SK-N-SH (cell line): ENCODE measurements around the gene CYB561A3. TPM values are rescaled to one million over a fixed set of nuclear protein-coding genes. Genes with fewer than 3 reads are reported as not detected.

Experiments
- CTCF ChIA-PET: fragments of 300-600, 350-600 bp; formaldehyde crosslinking; extraction: SDS; loops from one replicate; lab custom pipeline; 2021; lab: Yijun Ruan, JAX
- POLR2A ChIA-PET: fragments of 350-600 bp; sonication (Branson Sonifier 250); formaldehyde crosslinking; extraction: SDS; loops from one replicate; lab custom pipeline; 2020; ENCODE audit warnings: antibody characterized with exemption, inconsistent platforms; lab: Yijun Ruan, JAX
- DNase-seq: peaks from one replicate; pipeline ENCODE4 v3.0.0; 2012
- H2AFZ ChIP-seq: fragments of 200-600 bp; sonication (generic); 2 replicates; pipeline ENCODE4 v1.8.1; 2016; ENCODE audit warnings: antibody characterized with exemption, mild to moderate bottlenecking, low read depth
- H3F3A ChIP-seq: fragments of 200-600 bp; sonication (generic); replicated peaks from 2 replicates; pipeline ENCODE3; 2016; ENCODE audit warnings: antibody characterized with exemption, mild to moderate bottlenecking; ENCODE audit not compliant: insufficient read depth
- H3K27ac ChIP-seq, 2 experiments: fragments of 200-500 bp in 1 of 2; fragments of 200-600 bp in 1 of 2; sonication (Bioruptor generic) in 1 of 2; sonication (generic), shearing (Covaris generic) in 1 of 2; 2 replicates each; pipeline versions ENCODE4 v1.5.1 to v1.6.1; 2014 to 2016; ENCODE audit warnings: low read depth in 2 of 2, inconsistent platforms in 1 of 2, low read length in 1 of 2, mild to moderate bottlenecking in 1 of 2, mixed read lengths in 1 of 2
- H3K27me3 ChIP-seq: fragments of 200-600 bp; sonication (generic), shearing (Covaris generic); 2 replicates; pipeline ENCODE4 v1.6.1; 2016; ENCODE audit warnings: mixed run types; ENCODE audit not compliant: insufficient read depth
- H3K36me3 ChIP-seq, 2 experiments: fragments of 200-500 bp in 1 of 2; fragments of 200-600 bp in 1 of 2; sonication (Bioruptor generic) in 1 of 2; sonication (generic) in 1 of 2; replicated peaks in 1 of 2; 2 replicates each; pipeline versions ENCODE3 to v1.5.1; 2014 to 2016; ENCODE audit warnings: low read length in 1 of 2, mild to moderate bottlenecking in 1 of 2; ENCODE audit not compliant: insufficient read depth in 2 of 2, control insufficient read depth in 1 of 2
- H3K4me1 ChIP-seq, 2 experiments: fragments of 200-500 bp in 1 of 2; fragments of 200-600 bp in 1 of 2; sonication (Bioruptor generic) in 1 of 2; sonication (generic), shearing (Covaris generic) in 1 of 2; 2 replicates each; pipeline versions ENCODE4 v1.5.1 to v1.6.1; 2014 to 2016; ENCODE audit warnings: low read depth in 1 of 2, low read length in 1 of 2, mixed run types in 1 of 2; ENCODE audit not compliant: insufficient read depth in 2 of 2, control insufficient read depth in 1 of 2
- H3K4me2 ChIP-seq: fragments of 200-600 bp; sonication (generic), shearing (Covaris generic); 2 replicates; pipeline ENCODE4 v1.6.1; 2017; ENCODE audit warnings: mixed run types
- H3K4me3 ChIP-seq, 2 experiments: fragments of 200-500 bp in 1 of 2; fragments of 200-600 bp in 1 of 2; sonication (Bioruptor generic) in 1 of 2; sonication (generic), shearing (Covaris generic) in 1 of 2; 2 replicates each; pipeline versions ENCODE4 v1.5.1 to v1.8.1; 2014 to 2016; ENCODE audit warnings: low read depth in 2 of 2, inconsistent platforms in 1 of 2, low read length in 1 of 2, mild to moderate bottlenecking in 1 of 2, mixed read lengths in 1 of 2, moderate library complexity in 1 of 2
- H3K79me2 ChIP-seq: fragments of 200-600 bp; sonication (generic); 2 replicates; pipeline ENCODE4 v1.8.1; 2017; ENCODE audit warnings: mild to moderate bottlenecking; ENCODE audit not compliant: insufficient read depth
- H3K9ac ChIP-seq: fragments of 200-600 bp; sonication (generic); 2 replicates; pipeline ENCODE4 v1.6.1; 2017; ENCODE audit warnings: mixed run types
- H3K9me2 ChIP-seq: fragments of 200-600 bp; sonication (generic); 2 replicates; pipeline ENCODE4 v1.6.1; 2017; ENCODE audit warnings: mixed run types
- H3K9me3 ChIP-seq: fragments of 200-600 bp; sonication (generic); 2 replicates; pipeline ENCODE4 v1.6.1; 2017; ENCODE audit warnings: mixed run types, mild to moderate bottlenecking, moderate library complexity
- H4K20me1 ChIP-seq: fragments of 200-600 bp; sonication (generic); 2 replicates; pipeline ENCODE4 v1.6.1; 2017; ENCODE audit warnings: mild to moderate bottlenecking, mixed run types; ENCODE audit not compliant: insufficient read depth
- ELF1 ChIP-seq: IDR thresholded peaks from 2 replicates; pipeline ENCODE4 v1.4.0; 2012
- FOSL2 ChIP-seq: IDR thresholded peaks from 2 replicates; pipeline ENCODE4 v1.4.0; 2012; ENCODE audit warnings: low read depth, mild to moderate bottlenecking, moderate library complexity, borderline replicate concordance
- MAX ChIP-seq: IDR thresholded peaks from 2 replicates; pipeline ENCODE4 v1.4.0; 2012; ENCODE audit warnings: low read depth
- MEF2A ChIP-seq: IDR thresholded peaks from 2 replicates; pipeline ENCODE4 v1.4.0; 2012; ENCODE audit warnings: low read depth, borderline replicate concordance
- MXI1 ChIP-seq: IDR thresholded peaks from 2 replicates; pipeline ENCODE4 v1.6.1; 2012; ENCODE audit warnings: mild to moderate bottlenecking, low read depth, low read length, improper control_type of control experiment
- NFIC ChIP-seq: IDR thresholded peaks from 2 replicates; pipeline ENCODE4 v1.4.0; 2012; ENCODE audit warnings: borderline replicate concordance
- NRF1 ChIP-seq: IDR thresholded peaks from 2 replicates; pipeline ENCODE4 v1.6.1; 2012; ENCODE audit warnings: low read depth, mild to moderate bottlenecking, low read length
- POLR2AphosphoS5 ChIP-seq: IDR thresholded peaks from 2 replicates; pipeline ENCODE4 v1.6.1; 2012; ENCODE audit warnings: low read depth, low read length
- TAF1 ChIP-seq: IDR thresholded peaks from 2 replicates; pipeline ENCODE4 v1.6.1; 2012; ENCODE audit warnings: low read depth, mild to moderate bottlenecking, low read length, moderate library complexity, borderline replicate concordance
- USF2 ChIP-seq: fragments of 150-350 bp; IDR thresholded peaks from 2 replicates; pipeline ENCODE4 v1.6.1; 2017; ENCODE audit warnings: antibody characterized with exemption, low read length, low read depth, borderline replicate concordance
- WGBS: methylation state at CpG from one replicate; pipeline ENCODE4 v1.1.6; 2017; ENCODE audit warnings: low lambda C conversion rate; 5-methylcytosine and 5-hydroxymethylcytosine counted together
- polyA plus RNA-seq, 3 experiments: library from polyadenylated mRNA; depleted of rRNA; stranded (reverse); fragments of >200 nt; gene quantifications; 2 replicates each; pipeline ENCODE4 v1.2.3, GENCODE V29; 2012

The CYB561A3 gene
- polyA plus RNA-seq, 1 of the 3 experiments (the other 2 are of a cell fraction), result 76.4 TPM

- Histone ChIP-seq H4K20me1 (0 out of 2 replicates have a peak, but pooled peaks cover 6% of the 10 kb centered on the region), H3F3A (peaks cover 16% of the 10 kb centered on the region), H3K4me1 (no peaks in the 10 kb centered on the region), H3K9me2 (no peaks in the 10 kb centered on the region), H3K9me3 (no peaks in the 10 kb centered on the region), H3K36me3 (peaks cover 55 to 74% of the 10 kb centered on the region in 2 experiments), H3K79me2 (peaks cover 7% of the 10 kb centered on the region; the same call in 1 of the 2 replicates), H3K9ac (no peak overlapping the region), H3K27ac (no peak overlapping the region), H3K27me3 (no peaks in the 10 kb centered on the region), H3K4me2 (no peak overlapping the region), H2AFZ (no peak overlapping the region), H3K4me3 (no peak overlapping the region)
- DNase-seq, result no peak
- ChIA-PET POLR2A (no interaction called here), CTCF (no interaction called here)
- 92% methylated on average over 5 of the region's 5 CpGs for WGBS
- TF ChIP-seq ELF1, result no peak
- TF ChIP-seq FOSL2, result no peak
These were observed 42.4 kb upstream of the CYB561A3 start for GRCh38 chr11:61404103-61404502.

- H3K9me2 ChIP-seq, result no peaks in the 10 kb centered on the region
- H3K27ac ChIP-seq, result no peak overlapping the region
- ChIA-PET CTCF (interaction anchor here (5.6 kb wide), 1 partner anchor 18 kb away, joined by 33 read pairs; no protein-coding TSS in a partner anchor), POLR2A (interaction anchor here (0.9 kb wide), 1 partner anchor 11 kb away, joined by 3 read pairs; the partner anchor contains the start of gene TMEM216)
- no peak for TF ChIP-seq NFIC
- no peak for TF ChIP-seq FOSL2
- TF ChIP-seq POLR2AphosphoS5, result no peak
- no peak for TF ChIP-seq MXI1
- no peak for TF ChIP-seq MEF2A
- TF ChIP-seq USF2, result no peak
- TF ChIP-seq TAF1, result no peak
- peaks cover 52 to 72% of the 10 kb centered on the region in 2 experiments for H3K36me3 ChIP-seq
- peaks cover 20% of the 10 kb centered on the region for H3F3A ChIP-seq
- H3K9me3 ChIP-seq, result no peaks in the 10 kb centered on the region
- WGBS, result 94% methylated on average over 1 of the region's 1 CpG
- no peaks in the 10 kb centered on the region for H3K27me3 ChIP-seq
- H3K79me2 ChIP-seq, result peaks cover 6% of the 10 kb centered on the region; the same call in 1 of the 2 replicates
- H3K4me3 ChIP-seq, result no peak overlapping the region
- H3K4me2 ChIP-seq, result no peak overlapping the region
- no peak overlapping the region for H3K9ac ChIP-seq
- DNase-seq, result no peak
- H3K4me1 ChIP-seq, result no peaks in the 10 kb centered on the region
- H2AFZ ChIP-seq, result no peak overlapping the region
- 0 out of 2 replicates have a peak, but pooled peaks cover 6% of the 10 kb centered on the region for H4K20me1 ChIP-seq
These were observed 42.0 kb upstream of the CYB561A3 start for GRCh38 chr11:61403658-61404057.

GRCh38 chr11:61401573-61401972, 39.9 kb upstream of the CYB561A3 start:
- no peak overlapping the region for H2AFZ ChIP-seq
- CTCF ChIA-PET, result interaction anchor here (0.7 to 5.6 kb wide), 7 partner anchors 9 to 68 kb away, joined by 3 to 33 read pairs (median 7); partner anchors contain the start of genes CPSF7, DDB1, SDHAF2 and TKFC
- no peak overlapping the region for H3K9ac ChIP-seq
- H3K4me3 ChIP-seq, result no peak overlapping the region
- H3K79me2 ChIP-seq, result no peaks in the 10 kb centered on the region
- no peak for TF ChIP-seq NRF1
- TF ChIP-seq MAX, result no peak
- TF ChIP-seq, all 33 proteins: peak for 0
- Histone ChIP-seq H4K20me1 (0 out of 2 replicates have a peak, but pooled peaks cover 6% of the 10 kb centered on the region), H3K27ac (no peak overlapping the region), H3K36me3 (peaks cover 41 to 53% of the 10 kb centered on the region in 2 experiments), H3K9me3 (no peaks in the 10 kb centered on the region), H3K9me2 (no peaks in the 10 kb centered on the region), H3K27me3 (no peaks in the 10 kb centered on the region), H3F3A (peaks cover 20% of the 10 kb centered on the region), H3K4me1 (no peaks in the 10 kb centered on the region), H3K4me2 (no peak overlapping the region)
- DNase-seq, result no peak
- POLR2A ChIA-PET, result interaction anchor here (1.0 to 1.9 kb wide), 3 partner anchors 9 to 346 kb away, joined by 3 to 9 read pairs (median 7); partner anchors contain the start of genes CPSF7, SDHAF2 and TMEM216
- 91% methylated on average over 2 of the region's 2 CpGs for WGBS
